NCI-H2171 (cell line): Measurements from ENCODE around the gene RPS6KC1.
"Not testable (repeated sequence)": the region's sequence is repeated elsewhere in the genome, so short reads cannot be mapped to it uniquely, and the experiment has no call there.

Experiments
- DNase-seq: peaks from one replicate; lab custom pipeline; 2025; lab: John Stamatoyannopoulos, UW

RPS6KC1 gene, protein sequence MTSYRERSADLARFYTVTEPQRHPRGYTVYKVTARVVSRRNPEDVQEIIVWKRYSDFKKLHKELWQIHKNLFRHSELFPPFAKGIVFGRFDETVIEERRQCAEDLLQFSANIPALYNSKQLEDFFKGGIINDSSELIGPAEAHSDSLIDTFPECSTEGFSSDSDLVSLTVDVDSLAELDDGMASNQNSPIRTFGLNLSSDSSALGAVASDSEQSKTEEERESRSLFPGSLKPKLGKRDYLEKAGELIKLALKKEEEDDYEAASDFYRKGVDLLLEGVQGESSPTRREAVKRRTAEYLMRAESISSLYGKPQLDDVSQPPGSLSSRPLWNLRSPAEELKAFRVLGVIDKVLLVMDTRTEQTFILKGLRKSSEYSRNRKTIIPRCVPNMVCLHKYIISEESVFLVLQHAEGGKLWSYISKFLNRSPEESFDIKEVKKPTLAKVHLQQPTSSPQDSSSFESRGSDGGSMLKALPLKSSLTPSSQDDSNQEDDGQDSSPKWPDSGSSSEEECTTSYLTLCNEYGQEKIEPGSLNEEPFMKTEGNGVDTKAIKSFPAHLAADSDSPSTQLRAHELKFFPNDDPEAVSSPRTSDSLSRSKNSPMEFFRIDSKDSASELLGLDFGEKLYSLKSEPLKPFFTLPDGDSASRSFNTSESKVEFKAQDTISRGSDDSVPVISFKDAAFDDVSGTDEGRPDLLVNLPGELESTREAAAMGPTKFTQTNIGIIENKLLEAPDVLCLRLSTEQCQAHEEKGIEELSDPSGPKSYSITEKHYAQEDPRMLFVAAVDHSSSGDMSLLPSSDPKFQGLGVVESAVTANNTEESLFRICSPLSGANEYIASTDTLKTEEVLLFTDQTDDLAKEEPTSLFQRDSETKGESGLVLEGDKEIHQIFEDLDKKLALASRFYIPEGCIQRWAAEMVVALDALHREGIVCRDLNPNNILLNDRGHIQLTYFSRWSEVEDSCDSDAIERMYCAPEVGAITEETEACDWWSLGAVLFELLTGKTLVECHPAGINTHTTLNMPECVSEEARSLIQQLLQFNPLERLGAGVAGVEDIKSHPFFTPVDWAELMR

DNA sequence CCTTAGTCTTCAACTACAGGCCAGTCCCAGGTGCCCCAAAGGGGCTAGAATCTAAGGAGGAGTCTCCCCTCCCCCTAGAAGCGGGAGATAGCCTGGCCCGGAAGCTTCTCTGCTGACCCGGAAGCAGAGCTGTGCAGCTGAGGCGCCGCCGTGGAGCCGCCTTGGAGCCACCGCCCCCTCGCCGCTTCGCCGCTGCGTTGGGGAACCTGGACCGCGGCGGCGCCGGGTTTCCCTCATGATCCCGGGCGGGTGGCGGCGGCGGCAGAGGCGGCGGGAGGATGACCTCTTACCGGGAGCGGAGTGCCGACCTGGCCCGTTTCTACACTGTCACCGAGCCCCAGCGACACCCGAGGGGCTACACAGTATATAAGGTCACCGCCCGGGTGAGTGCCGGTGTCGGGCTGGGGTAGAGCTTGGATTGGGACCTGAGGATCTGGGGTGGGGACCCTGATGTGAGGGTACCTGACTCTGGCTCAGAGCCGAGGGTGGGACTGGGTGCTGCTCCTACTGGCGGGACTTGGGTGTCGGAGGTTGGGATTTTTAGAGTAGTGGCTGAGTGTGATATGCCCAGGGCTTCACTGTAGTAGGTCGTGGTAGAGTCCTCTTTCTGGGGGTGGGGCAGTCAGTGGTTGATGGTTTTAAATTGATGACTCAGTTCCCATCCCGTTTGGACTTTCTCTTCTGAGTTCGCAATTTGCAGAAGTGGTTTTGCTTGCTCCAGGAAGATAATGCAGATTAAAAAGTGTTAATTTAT, at the start of gene RPS6KC1:
Gene RPS6KC1 (plus strand): TSS at position 115 of the 754 bp plus-strand sequence. CDS start 164 bp downstream, at position 279.
- DNase-seq: peak; percentile 84

GRCh38 chr1:213003256-213003655, 47.8 kb upstream of the RPS6KC1 start:
- no peak for DNase-seq

DNA sequence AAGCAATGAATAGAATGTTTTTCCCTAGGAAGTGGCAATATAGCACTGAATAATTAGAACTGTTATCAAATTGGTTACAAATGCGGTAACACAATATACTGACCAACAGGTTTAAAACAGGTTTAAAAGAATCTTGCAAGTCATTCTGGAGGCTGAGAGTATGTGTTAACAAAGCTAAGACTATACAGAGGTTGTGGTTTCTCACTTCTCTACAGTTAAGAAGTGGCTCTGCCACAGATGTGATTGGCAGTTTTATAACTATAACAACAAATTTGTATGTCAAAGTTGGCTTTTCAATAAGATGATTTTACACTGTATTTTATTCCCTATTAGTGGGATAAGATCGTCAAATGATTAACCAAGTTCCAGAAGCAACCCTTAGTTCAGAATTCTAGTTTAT, 42.5 kb upstream of the RPS6KC1 start:
- no peak for DNase-seq

DNA sequence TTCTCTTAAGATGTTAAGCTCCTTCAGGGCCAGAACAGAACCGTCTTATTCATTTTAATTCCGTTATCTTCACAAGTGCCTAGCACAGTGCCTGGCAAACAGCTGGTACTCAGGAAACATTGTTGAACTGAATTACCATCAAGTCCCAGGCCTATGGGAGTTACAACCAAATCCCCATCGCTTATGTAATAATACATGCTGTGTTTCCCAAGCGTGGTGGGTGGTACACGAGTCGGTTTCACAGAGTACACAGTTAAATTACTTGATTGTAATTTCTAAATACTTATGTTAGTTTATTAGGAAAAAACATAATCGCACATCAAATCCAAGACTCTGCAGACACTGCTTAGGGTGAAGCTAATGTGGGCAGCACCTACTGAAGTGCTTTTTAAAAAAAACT, 36.4 kb upstream of the RPS6KC1 start:
- peak; percentile 3 for DNase-seq

DNA sequence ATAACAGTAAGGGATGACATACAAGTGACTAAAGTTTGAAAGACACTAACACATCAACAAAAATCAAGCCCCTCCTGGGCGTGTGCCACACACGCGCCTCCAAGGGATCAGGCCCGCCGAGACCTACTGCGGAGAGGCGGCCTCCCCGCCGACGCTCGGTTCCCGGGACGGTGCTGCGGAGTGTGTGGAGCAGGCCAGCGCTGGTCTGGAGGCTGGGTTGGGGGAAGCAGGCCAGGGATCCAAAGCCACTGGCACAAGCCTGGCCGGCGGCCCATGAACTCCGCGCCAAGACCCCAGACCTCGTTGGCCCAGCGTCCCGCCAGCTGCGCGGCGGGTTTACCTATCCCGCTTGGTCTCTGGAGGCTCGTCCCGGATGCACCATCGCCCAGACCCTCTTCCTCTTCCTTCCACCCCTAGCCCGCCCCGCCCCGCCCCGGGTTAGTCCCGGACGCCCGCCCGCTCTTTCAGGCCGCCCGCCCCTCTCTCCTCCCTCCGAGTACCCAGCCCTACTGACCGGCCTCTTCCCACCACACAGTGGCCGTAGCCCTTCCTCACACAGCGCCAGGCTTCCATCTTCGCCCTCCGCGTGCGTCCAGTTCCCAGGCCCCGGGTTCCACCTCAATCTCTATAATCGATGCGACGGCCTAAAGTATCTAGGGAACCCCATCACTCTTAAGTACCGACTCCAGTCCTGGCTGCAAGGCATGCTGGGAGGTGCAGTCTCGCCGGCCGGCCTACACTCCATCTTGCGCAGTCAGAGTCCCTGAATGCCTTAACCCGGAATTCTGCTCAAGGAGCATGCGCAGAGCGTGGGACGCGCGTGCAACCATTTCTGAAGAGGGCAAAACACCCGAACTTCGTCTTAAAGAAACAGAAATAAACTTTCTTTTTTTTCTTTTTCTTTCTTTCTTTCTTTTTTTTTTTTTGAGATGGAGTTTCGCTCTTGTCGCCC, 35.7 kb upstream of the RPS6KC1 start, which contains the start of gene ANGEL2:
Gene ANGEL2 (minus strand): TSS at position 769 of the 952 bp plus-strand sequence. CDS start 196 bp downstream, at position 573.
- DNase-seq: peak; percentile 93

DNA sequence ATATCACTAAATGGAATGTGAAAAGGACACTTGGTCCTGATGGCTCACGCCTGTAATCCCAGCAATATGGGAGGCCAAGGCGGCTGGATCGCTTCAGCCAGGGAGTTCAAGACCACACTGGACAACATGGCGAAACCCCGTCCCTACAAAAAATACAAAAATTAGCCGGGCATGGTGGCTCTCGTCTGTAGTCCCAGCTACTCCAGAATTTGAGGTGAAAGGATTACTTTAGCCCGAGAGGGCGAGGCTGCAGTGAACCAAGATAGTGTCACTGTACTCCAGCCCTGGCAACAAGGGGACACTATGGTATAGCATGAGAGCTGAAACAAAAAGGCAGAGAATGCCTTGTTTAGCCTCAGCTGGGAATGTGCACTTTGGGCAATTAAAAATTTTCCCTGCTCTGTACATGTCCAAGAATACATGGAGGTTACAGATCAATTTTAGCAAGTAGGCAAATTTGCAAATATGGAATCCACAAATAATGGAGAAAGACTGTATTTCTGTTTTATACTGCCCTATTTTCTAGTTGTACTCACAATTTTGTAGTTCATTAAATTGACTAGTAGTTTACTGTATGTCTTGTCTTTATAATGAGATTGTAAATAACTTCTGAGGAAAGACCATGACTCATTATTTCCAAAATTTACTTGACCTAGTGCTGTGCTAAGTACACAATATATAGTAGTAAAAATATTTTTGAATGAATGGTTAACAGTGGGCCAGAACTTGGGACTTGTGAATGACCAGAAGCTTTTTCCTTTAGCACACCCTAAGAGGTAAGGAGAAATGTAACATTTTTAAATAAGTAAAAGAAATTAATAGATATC, 33.4 kb upstream of the RPS6KC1 start:
- no peak for DNase-seq

- DNase-seq: no peak
These were observed 31.6 kb upstream of the RPS6KC1 start for GRCh38 chr1:213019450-213019849.

DNA sequence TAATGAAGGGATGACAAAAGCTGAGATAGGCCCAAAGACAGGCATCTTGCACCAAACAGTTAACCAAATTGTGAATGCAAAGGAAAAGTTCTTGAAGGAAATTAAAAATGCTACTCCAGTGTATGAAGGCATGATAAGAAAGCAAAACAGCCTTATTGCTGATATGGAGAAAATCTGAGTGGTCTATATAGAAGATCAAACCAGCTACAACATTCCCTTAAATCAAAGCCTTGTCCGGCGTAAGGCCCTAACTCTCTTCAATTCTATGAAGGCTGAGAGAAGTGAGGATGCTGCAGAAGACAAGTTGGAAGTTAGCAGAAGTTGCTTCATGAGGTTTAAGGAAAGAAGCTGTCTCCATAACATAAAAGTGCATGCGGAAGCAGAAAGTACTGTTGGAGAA, 31.0 kb upstream of the RPS6KC1 start:
- no peak for DNase-seq

DNA sequence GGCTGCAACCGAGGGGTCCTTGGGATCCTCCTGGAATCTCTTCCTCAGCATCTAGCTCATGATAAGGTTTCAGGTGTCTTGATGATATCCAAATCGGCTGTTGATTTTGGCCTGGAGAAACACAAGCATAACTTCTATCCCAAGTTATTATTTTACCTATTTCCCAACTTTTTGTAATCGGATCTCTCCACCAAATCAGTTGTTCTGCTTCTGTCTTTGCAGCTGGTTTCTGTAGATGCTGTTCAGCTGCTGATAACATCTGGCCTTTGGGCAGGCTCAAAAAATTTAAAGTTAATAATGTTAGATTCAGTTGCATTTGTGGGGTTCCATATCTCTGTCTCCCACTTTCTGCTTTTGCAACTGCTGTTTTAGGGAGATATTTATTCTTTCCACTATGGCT, 24.0 kb upstream of the RPS6KC1 start:
- DNase-seq: not testable (repeated sequence)

DNA sequence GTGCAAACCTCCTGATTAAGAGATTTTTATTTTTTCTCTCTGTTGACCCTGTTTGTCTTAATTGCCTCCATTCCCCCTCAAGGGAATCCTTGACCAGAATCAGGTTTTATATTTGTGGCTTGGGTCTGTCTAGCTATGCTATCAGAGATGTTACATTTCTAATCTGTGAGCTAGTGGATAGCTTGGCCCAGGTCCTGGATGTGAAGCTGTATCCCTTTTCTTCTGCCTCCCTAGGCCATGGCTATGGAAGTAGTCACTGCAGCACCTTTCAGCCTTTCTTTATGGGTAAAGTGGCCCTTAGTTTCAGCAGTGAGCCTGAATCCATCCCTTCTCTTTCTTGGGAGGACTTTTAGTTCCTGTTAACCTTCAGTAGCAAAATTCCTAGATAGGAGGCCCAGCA, 18.4 kb upstream of the RPS6KC1 start:
- no peak for DNase-seq

DNA sequence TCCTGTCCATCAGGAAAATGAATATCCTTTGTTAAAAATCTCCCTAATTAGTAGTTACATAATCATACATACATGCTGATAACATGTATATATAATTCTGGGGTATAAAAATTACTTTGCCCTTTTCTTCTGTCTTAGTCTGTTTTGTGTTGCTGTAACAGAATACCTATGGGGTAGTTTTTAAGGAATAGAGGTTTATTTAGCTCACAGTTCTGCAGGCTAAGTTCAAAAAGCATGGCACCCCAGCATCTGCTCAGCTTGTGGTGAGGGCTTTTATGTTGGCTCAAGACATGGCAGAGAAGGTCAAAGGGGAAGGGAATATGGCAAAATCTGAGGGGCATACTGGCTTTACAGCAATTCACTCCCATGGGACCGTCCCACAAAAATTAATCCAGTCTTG, 16.3 kb upstream of the RPS6KC1 start:
- no peak for DNase-seq

DNA sequence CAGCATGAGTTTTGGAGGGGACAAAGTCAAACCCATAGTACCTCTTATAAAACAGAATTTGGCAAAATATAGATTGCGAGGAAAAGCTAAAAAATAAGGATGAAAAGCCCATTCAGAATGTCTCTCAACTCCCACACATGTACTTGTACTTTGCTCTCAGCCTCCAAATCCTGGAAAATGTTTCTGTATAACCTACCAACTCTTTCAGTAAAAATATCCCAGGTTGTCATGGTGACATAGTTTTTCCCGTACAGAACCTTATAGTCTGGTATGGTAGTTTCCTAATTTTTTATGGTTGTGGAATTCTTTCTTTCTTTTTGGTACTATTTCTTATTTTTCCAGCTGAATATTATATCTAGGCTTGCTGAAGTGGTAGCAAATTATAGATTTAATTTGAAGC, 15.5 kb upstream of the RPS6KC1 start:
- DNase-seq: no peak

DNA sequence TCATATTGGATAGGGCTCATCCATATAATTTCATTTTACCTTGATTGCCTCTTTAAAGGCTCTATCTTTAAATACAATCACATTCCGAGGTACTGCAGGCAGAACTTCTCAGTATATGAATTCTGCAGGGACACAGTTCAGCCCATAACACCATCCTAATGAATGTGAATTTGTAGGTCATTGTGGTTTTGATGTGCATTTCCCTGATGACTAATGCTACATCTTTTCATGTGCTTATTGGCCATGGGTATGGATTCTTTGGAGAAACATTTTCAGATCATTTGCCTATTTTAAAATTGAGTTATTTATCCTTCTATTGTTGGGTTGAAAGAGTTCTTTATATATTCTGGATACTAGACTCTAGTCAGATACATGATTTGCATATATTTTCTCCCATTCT, 9.6 kb upstream of the RPS6KC1 start:
- DNase-seq: no peak

GRCh38 chr1:213045321-213046226, 5.5 kb upstream of the RPS6KC1 start:
- not testable (repeated sequence) for DNase-seq

DNA sequence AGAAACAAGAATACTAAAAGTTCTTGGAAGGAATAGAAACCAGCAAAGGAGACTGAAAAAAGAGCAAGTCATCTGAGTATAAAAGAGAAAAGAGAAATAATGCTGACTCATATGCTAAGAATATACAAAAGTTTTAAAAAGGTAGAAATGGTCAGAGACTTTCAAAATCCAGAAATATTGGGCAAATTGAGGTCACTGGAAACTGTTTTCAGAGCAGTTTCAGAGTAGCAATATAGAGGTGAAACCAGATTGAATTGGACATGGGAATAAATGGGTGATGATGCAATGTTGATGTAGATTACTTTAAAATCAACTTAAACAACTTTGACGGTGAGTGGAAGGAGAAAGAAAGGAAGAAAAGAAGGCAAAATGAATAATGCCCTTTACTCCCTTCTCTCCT, 1.8 kb upstream of the RPS6KC1 start:
- no peak for DNase-seq

GRCh38 chr1:213050745-213051126, 305 bp upstream of the RPS6KC1 start:
- peak; percentile 59 for DNase-seq

DNA sequence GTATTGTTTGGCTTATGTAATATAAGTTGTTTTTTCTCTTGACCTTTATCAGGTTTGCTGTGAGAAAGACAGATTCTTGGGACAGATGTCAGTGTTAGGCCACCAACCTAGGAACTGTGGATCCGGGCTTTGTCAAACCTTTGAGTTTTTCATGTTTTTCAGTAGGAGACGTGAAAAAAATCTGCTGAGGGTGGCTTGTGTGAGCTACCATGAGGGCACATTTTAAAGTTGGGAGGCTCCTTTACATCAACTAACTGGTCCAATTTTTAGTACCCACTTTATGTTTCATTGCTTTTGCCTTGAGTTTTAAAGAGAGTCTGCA, 801 bp downstream of the RPS6KC1 start:
- DNase-seq: no peak

DNA sequence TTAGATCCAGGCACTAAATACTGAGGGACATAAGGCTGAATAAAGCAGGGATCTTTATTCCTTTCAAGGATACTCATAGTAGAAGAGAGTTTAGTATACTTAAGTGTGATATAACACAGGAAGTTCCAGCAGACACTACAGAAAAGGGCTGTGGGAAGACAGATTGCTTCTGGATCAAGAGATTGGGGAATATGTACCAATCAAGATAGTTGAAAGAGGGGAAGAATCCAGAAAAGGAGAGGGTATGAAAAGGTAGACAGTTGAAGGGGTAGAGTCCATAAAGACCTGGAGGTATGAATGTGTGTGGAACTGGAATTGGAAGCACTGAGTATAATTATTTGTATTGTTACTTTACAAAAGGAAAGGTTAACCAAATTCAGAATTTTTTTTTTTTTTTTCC, 2.4 kb downstream of the RPS6KC1 start:
- no peak for DNase-seq

- no peak for DNase-seq
These were observed 3.1 kb downstream of the RPS6KC1 start for GRCh38 chr1:213054142-213054541.
